D721Med (cell line): ENCODE data around the gene GPC3.

Experiments used
- DNase-seq: peaks from one replicate; pipeline ENCODE4 v3.0.0; 2011; ENCODE audit warnings: low spot score; ENCODE audit not compliant: insufficient read length
- FAIRE-seq: peaks from 2 replicates; lab custom pipeline; 2011; peaks lifted over from hg19 to GRCh38; lab: Jason Lieb, UNC
- CTCF ChIP-seq: IDR thresholded peaks from 2 replicates; pipeline ENCODE4 v1.5.1; 2012; ENCODE audit warnings: mild to moderate bottlenecking, control low read depth; ENCODE audit not compliant: insufficient read depth; ENCODE audit errors: missing control alignments

Gene GPC3

GRCh38 chrX:133542476-133542875, 442.9 kb downstream of the GPC3 start:
- no peak for FAIRE-seq
- no peak for TF ChIP-seq CTCF
- DNase-seq, result no peak

GRCh38 chrX:133541021-133541420, 444.4 kb downstream of the GPC3 start:
- no peak for TF ChIP-seq CTCF
- no peak for FAIRE-seq
- no peak for DNase-seq

- no peak for DNase-seq
- no peak for TF ChIP-seq CTCF
- no peak for FAIRE-seq
Measured at GRCh38 chrX:133538148-133538547, 447.2 kb downstream of the GPC3 start.

- FAIRE-seq (no peak), DNase-seq (no peak)
- TF ChIP-seq CTCF, result no peak
Measured at GRCh38 chrX:133537142-133537541, 448.3 kb downstream of the GPC3 start.

- no peak for TF ChIP-seq CTCF
- FAIRE-seq, result no peak
- no peak for DNase-seq
Measured at GRCh38 chrX:133535066-133535465, 450.3 kb downstream of the GPC3 start.

- FAIRE-seq (no peak), DNase-seq (no peak)
- TF ChIP-seq CTCF, result no peak
Measured at GRCh38 chrX:133534172-133534571, 451.2 kb downstream of the GPC3 start.

GRCh38 chrX:133533249-133533648, 452.1 kb downstream of the GPC3 start:
- no peak for FAIRE-seq
- no peak for DNase-seq
- TF ChIP-seq CTCF, result no peak
